ENCODE data around the gene C11orf42.

C11orf42 gene, protein sequence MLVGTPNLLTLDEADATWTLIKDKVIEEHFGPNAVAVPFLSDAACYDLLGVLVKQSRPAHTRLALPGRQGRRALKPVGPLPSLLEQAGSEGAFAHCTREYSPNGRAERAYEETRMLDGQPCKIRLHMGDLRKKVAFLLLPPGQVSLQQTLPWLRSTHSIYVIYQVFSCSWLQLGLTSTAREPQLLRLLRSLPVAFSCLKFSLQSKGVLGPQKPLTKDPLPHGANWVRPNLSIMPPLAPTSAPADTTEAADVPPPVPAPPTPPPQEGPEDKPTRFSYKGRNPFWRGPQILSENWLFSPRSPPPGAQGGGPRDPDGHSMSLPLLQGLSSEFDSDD

DNA sequence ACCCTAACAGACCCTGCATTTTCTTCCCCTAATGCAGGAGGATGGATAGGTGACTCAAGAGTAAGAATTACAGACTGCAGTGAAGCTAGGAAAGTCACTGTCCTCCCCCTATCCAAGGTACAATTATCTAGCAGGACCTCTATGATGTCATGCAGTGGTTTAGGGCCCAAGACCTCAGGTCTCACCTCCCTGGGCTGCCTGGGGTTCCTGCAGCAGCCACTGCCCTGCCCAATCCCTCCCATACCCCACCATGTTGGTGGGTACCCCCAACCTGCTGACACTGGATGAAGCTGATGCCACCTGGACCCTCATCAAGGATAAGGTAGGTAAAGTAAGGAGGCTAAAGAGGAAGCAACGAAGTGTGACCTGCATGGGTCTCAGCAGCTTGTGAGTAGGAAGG, at the start of gene C11orf42:
C11orf42 (plus strand) TSS at position 192 of the 400 bp plus-strand sequence; CDS start at position 251, 59 bp downstream.
- no peak within 1 kb of the TSS for H3K27ac ChIP-seq (ENCODE audit: low read length)
- H3K4me3 ChIP-seq (ENCODE audit: low read length): no peak within 1 kb of the TSS
- no peaks in the 10 kb centered on the region for H3K9me3 ChIP-seq (ENCODE audit: control insufficient read depth, insufficient read depth, low read length)
- no CpG with 5 or more reads among the region's 1 CpG for WGBS (ENCODE audit: insufficient coverage, insufficient read length)
- no peaks in the 10 kb centered on the region for H3K4me1 ChIP-seq (ENCODE audit: control insufficient read depth, insufficient read depth, low read length)
- peaks cover 5% of the 10 kb centered on the region; the same call in 1 of the 2 replicates for H3K36me3 ChIP-seq (ENCODE audit: control insufficient read depth, insufficient read depth, low read length)
- no peak for DNase-seq (ENCODE audit: low read depth, low spot score)
- H3K27me3 ChIP-seq (ENCODE audit: control insufficient read depth, insufficient read depth, low read length): no peaks in the 10 kb centered on the region

DNA sequence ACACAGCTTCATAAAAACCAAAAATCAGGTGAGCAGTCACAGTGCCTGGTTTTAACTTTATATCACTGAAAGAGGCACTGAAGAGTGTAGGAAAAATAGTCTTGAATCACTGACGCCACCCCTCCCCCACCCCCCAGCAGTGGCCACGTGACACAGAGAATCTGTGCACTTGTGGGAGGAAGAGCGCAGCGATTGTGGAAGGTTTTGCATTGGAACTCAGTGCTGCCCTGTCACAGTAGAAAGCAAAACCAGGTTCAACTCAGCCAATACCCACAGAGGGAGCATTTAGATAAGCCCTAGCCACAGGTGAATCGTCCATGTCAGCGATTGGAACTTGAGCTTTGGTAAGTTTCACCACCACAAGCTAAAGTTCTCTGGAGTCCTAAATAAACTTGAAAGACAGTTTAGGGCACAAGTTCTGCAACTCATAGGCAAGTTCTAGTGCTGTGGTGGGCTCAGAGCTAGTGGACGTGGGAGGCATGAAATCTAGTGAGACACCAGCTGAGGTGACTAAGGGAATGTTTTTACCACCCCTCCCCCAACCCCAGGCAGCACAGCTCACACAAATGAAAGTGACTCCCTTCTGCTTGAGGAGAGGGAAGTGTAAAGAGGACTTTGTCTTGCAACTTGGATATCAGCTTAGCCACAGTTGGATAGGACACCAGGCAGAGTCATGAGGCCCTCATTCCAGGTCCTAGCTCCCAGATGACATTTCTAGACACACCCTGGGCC, 48.6 kb upstream of the C11orf42 start:
- no CpG with 5 or more reads among the region's 7 CpGs for WGBS (ENCODE audit: insufficient coverage, insufficient read length)
- H3K27ac ChIP-seq (ENCODE audit: low read length): no peak overlapping the region
- H3K27me3 ChIP-seq (ENCODE audit: control insufficient read depth, insufficient read depth, low read length): no peaks in the 10 kb centered on the region
- H3K9me3 ChIP-seq (ENCODE audit: control insufficient read depth, insufficient read depth, low read length): no peaks in the 10 kb centered on the region
- no peak overlapping the region for H3K4me3 ChIP-seq (ENCODE audit: low read length)
- peaks cover 5% of the 10 kb centered on the region for H3K4me1 ChIP-seq (ENCODE audit: control insufficient read depth, insufficient read depth, low read length)
- no peaks in the 10 kb centered on the region for H3K36me3 ChIP-seq (ENCODE audit: control insufficient read depth, insufficient read depth, low read length)
- DNase-seq (ENCODE audit: low read depth, low spot score): no peak

DNA sequence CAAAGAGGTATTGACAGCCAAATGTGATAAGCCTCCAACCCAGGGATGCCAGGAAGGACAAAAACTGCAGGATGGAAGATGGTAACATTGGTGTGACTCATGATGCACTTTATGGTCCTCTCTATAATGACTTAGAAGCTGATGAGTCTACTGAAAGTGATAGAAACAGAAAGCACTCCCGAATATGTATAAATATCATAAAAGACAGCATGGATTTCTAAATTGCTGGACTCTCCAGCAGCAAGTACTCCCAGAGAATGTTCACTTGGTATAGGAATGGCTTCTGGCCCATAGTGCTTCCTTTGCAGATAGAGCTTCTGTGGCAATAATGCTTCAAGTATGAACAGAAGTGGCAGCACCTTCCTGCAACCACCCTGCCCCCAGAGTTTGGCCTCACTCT, 35.1 kb upstream of the C11orf42 start, which contains the start of gene OR52B2:
OR52B2 (minus strand) TSS at position 101 of the 400 bp plus-strand sequence; CDS start at position 101, 0 bp downstream.
- no CpG with 5 or more reads among the region's 1 CpG for WGBS (ENCODE audit: insufficient coverage, insufficient read length)
- no peaks in the 10 kb centered on the region for H3K9me3 ChIP-seq (ENCODE audit: control insufficient read depth, insufficient read depth, low read length)

DNA sequence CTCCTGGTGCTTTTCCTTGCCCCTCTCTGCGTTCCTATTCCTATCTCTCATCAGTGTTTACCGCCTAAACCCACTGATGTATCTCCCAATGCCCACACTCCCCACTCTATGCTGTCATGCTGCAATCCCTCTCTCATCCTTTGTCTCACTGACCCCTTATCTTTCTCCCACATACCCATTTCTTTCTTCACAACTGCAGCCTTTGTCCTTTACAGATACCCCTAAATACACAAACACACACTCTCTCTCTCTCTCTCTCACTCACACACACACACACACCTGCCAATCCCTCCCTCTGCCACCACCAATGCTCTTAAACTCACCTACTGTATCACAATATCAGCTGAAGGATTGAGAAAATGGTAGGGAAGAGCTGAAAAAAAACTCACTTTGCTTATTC, 29.9 kb upstream of the C11orf42 start:
- no peaks in the 10 kb centered on the region for H3K9me3 ChIP-seq (ENCODE audit: control insufficient read depth, insufficient read depth, low read length)
- no peak overlapping the region for H3K27ac ChIP-seq (ENCODE audit: low read length)
- no peaks in the 10 kb centered on the region for H3K36me3 ChIP-seq (ENCODE audit: control insufficient read depth, insufficient read depth, low read length)
- WGBS (ENCODE audit: insufficient coverage, insufficient read length): no CpG with 5 or more reads among the region's 2 CpGs
- DNase-seq (ENCODE audit: low read depth, low spot score): no peak
- H3K4me3 ChIP-seq (ENCODE audit: low read length): no peak overlapping the region
- H3K27me3 ChIP-seq (ENCODE audit: control insufficient read depth, insufficient read depth, low read length): no peaks in the 10 kb centered on the region
- no peaks in the 10 kb centered on the region for H3K4me1 ChIP-seq (ENCODE audit: control insufficient read depth, insufficient read depth, low read length)

More for the DNA sequence above, 35.1 kb upstream of the C11orf42 start, which contains the start of gene OR52B2:
- H3K27me3 ChIP-seq (ENCODE audit: control insufficient read depth, insufficient read depth, low read length): no peaks in the 10 kb centered on the region
- no peak within 1 kb of the TSS for H3K27ac ChIP-seq (ENCODE audit: low read length)
- H3K4me3 ChIP-seq (ENCODE audit: low read length): no peak within 1 kb of the TSS
- DNase-seq (ENCODE audit: low read depth, low spot score): no peak
- no peaks in the 10 kb centered on the region for H3K36me3 ChIP-seq (ENCODE audit: control insufficient read depth, insufficient read depth, low read length)
- no peaks in the 10 kb centered on the region for H3K4me1 ChIP-seq (ENCODE audit: control insufficient read depth, insufficient read depth, low read length)

DNA sequence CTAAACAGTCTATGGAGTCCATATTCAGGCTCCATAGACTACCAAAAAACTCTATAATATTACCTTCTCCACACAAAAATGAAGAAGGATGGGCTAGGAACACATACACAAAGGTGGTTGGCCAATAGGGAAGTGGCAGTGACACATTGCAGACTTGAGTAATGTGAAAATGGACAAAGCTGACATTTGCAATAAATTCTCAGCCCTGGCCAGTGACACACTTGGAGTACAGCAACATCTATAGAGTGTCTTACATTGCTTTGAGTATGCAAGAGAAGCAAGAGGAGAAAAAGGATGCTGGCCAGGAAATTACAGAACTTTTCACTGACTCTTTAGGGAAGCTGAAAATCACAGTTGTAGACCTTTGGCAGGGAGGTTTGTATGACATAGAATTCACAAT, 13.6 kb upstream of the C11orf42 start:
- no peaks in the 10 kb centered on the region for H3K4me1 ChIP-seq (ENCODE audit: control insufficient read depth, insufficient read depth, low read length)
- no peaks in the 10 kb centered on the region for H3K9me3 ChIP-seq (ENCODE audit: control insufficient read depth, insufficient read depth, low read length)
- no peak for DNase-seq (ENCODE audit: low read depth, low spot score)
- H3K27ac ChIP-seq (ENCODE audit: low read length): no peak overlapping the region
- no peaks in the 10 kb centered on the region for H3K27me3 ChIP-seq (ENCODE audit: control insufficient read depth, insufficient read depth, low read length)
- no peak overlapping the region for H3K4me3 ChIP-seq (ENCODE audit: low read length)
- no peaks in the 10 kb centered on the region for H3K36me3 ChIP-seq (ENCODE audit: control insufficient read depth, insufficient read depth, low read length)

DNA sequence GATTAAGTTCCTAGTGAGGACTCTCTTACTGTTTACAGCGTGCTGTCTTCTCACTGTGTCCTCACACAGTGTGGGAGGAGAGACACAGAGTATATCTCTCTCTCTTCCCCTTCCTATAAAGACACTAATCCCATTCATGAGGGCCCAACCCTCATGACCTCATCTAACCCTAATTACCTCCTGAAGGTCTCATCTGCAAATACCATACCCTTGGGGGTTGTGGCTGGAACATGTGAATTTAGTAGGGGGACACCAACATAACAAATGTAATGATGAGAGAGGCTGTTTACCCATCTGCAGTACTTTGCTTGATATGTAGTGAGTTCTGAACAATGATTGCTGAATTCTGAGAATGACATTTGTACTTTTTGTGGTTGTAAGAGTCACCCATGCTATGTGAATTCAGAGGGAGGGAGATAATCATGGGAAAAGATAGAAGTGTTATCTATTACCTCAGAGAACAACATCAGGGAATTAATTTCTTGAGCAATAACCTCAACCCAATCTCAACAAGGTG, 11.2 kb upstream of the C11orf42 start:
- no peak overlapping the region for H3K27ac ChIP-seq (ENCODE audit: low read length)
- no peaks in the 10 kb centered on the region for H3K9me3 ChIP-seq (ENCODE audit: control insufficient read depth, insufficient read depth, low read length)
- H3K4me1 ChIP-seq (ENCODE audit: control insufficient read depth, insufficient read depth, low read length): no peaks in the 10 kb centered on the region
- H3K27me3 ChIP-seq (ENCODE audit: control insufficient read depth, insufficient read depth, low read length): no peaks in the 10 kb centered on the region
- no CpG with 5 or more reads among the region's 1 CpG for WGBS (ENCODE audit: insufficient coverage, insufficient read length)
- H3K36me3 ChIP-seq (ENCODE audit: control insufficient read depth, insufficient read depth, low read length): no peaks in the 10 kb centered on the region
- no peak overlapping the region for H3K4me3 ChIP-seq (ENCODE audit: low read length)
- DNase-seq (ENCODE audit: low read depth, low spot score): no peak

DNA sequence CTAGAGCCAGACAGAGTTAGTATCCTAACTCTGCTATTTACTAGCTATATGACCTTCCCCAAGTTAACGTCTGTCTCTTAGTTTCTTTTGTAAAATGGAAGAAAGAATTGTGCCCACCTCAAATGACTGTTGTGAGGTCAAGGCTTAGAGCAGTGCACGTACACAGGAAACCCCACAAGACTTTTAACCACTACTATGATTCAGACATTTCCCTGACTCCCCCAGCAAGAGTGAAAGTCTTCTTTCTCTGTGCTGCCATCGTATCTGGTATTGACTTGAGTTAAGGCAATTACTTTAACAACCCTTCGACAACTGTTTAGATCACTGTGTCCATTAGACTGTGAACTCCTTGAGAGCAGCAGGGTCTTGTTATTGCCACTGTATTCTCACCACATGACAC, 9.0 kb upstream of the C11orf42 start:
- H3K4me3 ChIP-seq (ENCODE audit: low read length): no peak overlapping the region
- no peak for DNase-seq (ENCODE audit: low read depth, low spot score)
- no peaks in the 10 kb centered on the region for H3K9me3 ChIP-seq (ENCODE audit: control insufficient read depth, insufficient read depth, low read length)
- WGBS (ENCODE audit: insufficient coverage, insufficient read length): no CpG with 5 or more reads among the region's 4 CpGs
- no peaks in the 10 kb centered on the region for H3K27me3 ChIP-seq (ENCODE audit: control insufficient read depth, insufficient read depth, low read length)
- no peak overlapping the region for H3K27ac ChIP-seq (ENCODE audit: low read length)
- H3K36me3 ChIP-seq (ENCODE audit: control insufficient read depth, insufficient read depth, low read length): no peaks in the 10 kb centered on the region
- H3K4me1 ChIP-seq (ENCODE audit: control insufficient read depth, insufficient read depth, low read length): no peaks in the 10 kb centered on the region

DNA sequence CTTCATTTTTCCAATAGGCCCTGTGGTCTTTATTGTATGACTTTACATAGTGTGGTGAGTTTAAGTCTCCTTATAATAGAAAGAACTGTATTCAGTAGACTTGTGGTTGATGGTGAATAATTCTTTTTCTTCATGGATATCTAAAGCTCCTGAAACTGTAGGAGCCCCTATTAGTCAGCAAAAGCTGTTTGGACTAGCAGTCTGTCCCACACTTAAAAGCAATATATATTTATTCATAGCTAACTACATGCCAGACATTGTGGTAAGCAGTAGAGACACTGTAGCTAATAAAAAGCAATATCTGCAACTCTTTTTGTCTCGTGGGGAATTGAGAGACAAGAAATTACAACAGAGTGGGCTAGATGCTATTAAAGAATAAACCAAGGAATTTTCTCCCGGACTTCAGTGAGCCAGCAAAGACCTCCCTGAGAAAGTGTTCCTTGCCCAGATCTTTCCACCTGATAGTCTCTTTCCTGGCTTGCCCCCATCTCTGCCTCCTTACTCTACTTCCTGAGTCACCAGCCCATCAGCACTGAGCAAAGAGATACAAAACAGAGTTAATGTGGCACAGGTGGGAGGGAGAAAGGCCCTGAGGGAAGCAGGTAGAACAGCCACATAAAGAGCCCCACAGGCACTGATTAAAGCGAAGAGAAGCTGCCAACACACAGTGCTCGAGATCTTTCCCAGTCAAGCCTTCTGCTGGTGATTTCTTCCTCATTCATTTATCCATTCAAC, 7.7 kb upstream of the C11orf42 start:
- H3K9me3 ChIP-seq (ENCODE audit: control insufficient read depth, insufficient read depth, low read length): no peaks in the 10 kb centered on the region
- no peaks in the 10 kb centered on the region for H3K27me3 ChIP-seq (ENCODE audit: control insufficient read depth, insufficient read depth, low read length)
- no peaks in the 10 kb centered on the region for H3K36me3 ChIP-seq (ENCODE audit: control insufficient read depth, insufficient read depth, low read length)
- H3K4me3 ChIP-seq (ENCODE audit: low read length): no peak overlapping the region
- H3K27ac ChIP-seq (ENCODE audit: low read length): no peak overlapping the region
- H3K4me1 ChIP-seq (ENCODE audit: control insufficient read depth, insufficient read depth, low read length): no peaks in the 10 kb centered on the region
- no peak for DNase-seq (ENCODE audit: low read depth, low spot score)
- WGBS (ENCODE audit: insufficient coverage, insufficient read length): no CpG with 5 or more reads among the region's 4 CpGs

DNA sequence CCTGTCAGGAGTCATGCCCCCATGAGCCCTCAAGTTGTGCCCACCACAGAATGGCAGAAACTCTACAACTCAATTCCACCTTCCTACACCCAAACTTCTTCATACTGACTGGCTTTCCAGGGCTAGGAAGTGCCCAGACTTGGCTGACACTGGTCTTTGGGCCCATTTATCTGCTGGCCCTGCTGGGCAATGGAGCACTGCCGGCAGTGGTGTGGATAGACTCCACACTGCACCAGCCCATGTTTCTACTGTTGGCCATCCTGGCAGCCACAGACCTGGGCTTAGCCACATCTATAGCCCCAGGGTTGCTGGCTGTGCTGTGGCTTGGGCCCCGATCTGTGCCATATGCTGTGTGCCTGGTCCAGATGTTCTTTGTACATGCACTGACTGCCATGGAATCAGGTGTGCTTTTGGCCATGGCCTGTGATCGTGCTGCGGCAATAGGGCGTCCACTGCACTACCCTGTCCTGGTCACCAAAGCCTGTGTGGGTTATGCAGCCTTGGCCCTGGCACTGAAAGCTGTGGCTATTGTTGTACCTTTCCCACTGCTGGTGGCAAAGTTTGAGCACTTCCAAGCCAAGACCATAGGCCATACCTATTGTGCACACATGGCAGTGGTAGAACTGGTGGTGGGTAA, 6.1 kb upstream of the C11orf42 start, which contains the start of gene OR52W1:
OR52W1 (plus strand) TSS at position 51 of the 637 bp plus-strand sequence; CDS start at position 51, 0 bp downstream.
- no peak within 1 kb of the TSS for H3K27ac ChIP-seq (ENCODE audit: low read length)
- H3K36me3 ChIP-seq (ENCODE audit: control insufficient read depth, insufficient read depth, low read length): no peaks in the 10 kb centered on the region
- no peaks in the 10 kb centered on the region for H3K9me3 ChIP-seq (ENCODE audit: control insufficient read depth, insufficient read depth, low read length)
- WGBS (ENCODE audit: insufficient coverage, insufficient read length): no CpG with 5 or more reads among the region's 5 CpGs
- H3K27me3 ChIP-seq (ENCODE audit: control insufficient read depth, insufficient read depth, low read length): no peaks in the 10 kb centered on the region
- no peaks in the 10 kb centered on the region for H3K4me1 ChIP-seq (ENCODE audit: control insufficient read depth, insufficient read depth, low read length)
- H3K4me3 ChIP-seq (ENCODE audit: low read length): no peak within 1 kb of the TSS
- no peak for DNase-seq (ENCODE audit: low read depth, low spot score)

DNA sequence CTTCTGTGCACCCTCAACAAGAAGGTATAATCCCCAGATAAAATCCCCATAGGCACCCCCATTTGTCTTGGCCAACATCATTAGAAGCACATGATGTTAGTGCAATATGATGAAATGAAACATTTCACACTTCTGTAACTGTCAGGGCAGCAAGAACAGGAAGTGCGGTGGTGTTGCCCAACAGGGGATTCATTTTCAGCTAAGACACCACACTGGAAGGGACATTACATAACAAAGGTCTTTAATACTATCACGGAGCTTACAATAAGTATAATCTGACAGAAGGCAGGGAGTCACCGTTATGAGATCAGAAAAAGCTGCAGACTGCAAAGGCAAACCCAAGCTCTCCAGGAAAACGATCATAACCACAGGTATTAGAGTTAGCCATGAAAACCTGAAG, 4.4 kb upstream of the C11orf42 start:
- Histone ChIP-seq H3K36me3 (ENCODE audit: control insufficient read depth, insufficient read depth, low read length) (no peaks in the 10 kb centered on the region), H3K27ac (ENCODE audit: low read length) (no peak overlapping the region), H3K27me3 (ENCODE audit: control insufficient read depth, insufficient read depth, low read length) (no peaks in the 10 kb centered on the region), H3K9me3 (ENCODE audit: control insufficient read depth, insufficient read depth, low read length) (no peaks in the 10 kb centered on the region), H3K4me1 (ENCODE audit: control insufficient read depth, insufficient read depth, low read length) (no peaks in the 10 kb centered on the region), H3K4me3 (ENCODE audit: low read length) (no peak overlapping the region)
- DNase-seq (ENCODE audit: low read depth, low spot score): no peak
- no CpG with 5 or more reads among the region's 4 CpGs for WGBS (ENCODE audit: insufficient coverage, insufficient read length)
